WERI-Rb-1 (cell line): Measurements from ENCODE around the gene TMEM184A.

Experiments
- DNase-seq: peaks from one replicate; pipeline ENCODE4 v3.0.0-alpha.2; 2020
- H3K27ac ChIP-seq: fragments of 250-450 bp; sonication (Bioruptor Pico); 2 replicates; pipeline ENCODE4 v1.5.1; 2020; ENCODE audit warnings: mild to moderate bottlenecking, moderate library complexity
- H3K27me3 ChIP-seq: fragments of 250-450 bp; sonication (Bioruptor Pico); 2 replicates; pipeline ENCODE4 v1.5.1; 2021; ENCODE audit warnings: mild to moderate bottlenecking, low read depth, moderate library complexity; ENCODE audit not compliant: insufficient read depth, severe bottlenecking
- H3K36me3 ChIP-seq: fragments of 250-450 bp; sonication (Bioruptor Pico); 2 replicates; pipeline ENCODE4 v1.5.1; 2020; ENCODE audit warnings: mild to moderate bottlenecking, moderate library complexity
- H3K4me3 ChIP-seq: 2 replicates; pipeline ENCODE4 v1.5.1; 2011; ENCODE audit warnings: low read depth, mild to moderate bottlenecking, control low read depth, low read length
- H3K9me3 ChIP-seq: fragments of 250-450 bp; sonication (Bioruptor Pico); 2 replicates; pipeline ENCODE4 v1.5.1; 2021; ENCODE audit warnings: mild to moderate bottlenecking, moderate library complexity; ENCODE audit not compliant: severe bottlenecking
- TF ChIP-seq, protein P1 (sequence below): IDR thresholded peaks from 2 replicates; pipeline ENCODE4 v1.5.1; 2011; ENCODE audit warnings: low read depth, mild to moderate bottlenecking, control low read depth, inconsistent platforms, low read length

Gene TMEM184A

DNA sequence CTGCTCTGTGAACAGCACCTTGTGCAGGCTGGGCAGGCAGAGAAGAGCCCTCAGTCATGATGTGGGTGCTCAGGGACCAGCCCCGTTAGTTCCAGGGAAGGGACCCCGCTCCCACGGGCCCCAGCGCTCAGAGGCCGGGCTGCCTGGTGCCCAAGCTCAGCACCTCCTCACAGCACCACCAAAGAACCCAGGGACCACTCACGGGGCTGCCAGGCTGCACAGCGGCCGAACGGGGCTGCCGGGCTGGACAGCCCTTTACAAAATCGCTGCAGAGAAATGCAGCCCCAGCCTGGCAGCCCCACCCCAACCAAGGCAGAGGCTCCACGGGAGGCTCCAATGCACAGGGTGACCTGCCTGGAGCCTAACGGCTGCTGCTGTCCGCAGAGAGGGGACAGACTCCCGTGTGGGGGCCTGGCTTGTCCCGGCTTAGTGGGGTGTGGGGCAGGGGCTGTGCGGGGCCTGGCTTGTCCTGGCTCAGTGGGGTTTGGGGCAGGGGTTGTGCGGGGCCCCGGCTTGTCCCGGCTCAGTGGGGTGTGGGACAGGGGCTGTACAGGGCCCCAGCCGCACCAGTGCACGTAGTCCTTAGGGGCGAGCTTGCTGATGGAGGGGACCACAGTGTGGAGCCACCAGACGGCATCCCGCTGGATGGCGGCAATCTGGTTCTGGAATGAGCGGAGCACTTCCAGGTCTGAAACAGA is 61.0 kb downstream of the TMEM184A start:
- Histone ChIP-seq H3K27me3 (no peaks in the 10 kb centered on the region), H3K27ac (no peak overlapping the region), H3K36me3 (peaks cover 66% of the 10 kb centered on the region), H3K4me3 (no peak overlapping the region), H3K9me3 (no peaks in the 10 kb centered on the region)
- DNase-seq: no peak
- TF ChIP-seq, protein P1, sequence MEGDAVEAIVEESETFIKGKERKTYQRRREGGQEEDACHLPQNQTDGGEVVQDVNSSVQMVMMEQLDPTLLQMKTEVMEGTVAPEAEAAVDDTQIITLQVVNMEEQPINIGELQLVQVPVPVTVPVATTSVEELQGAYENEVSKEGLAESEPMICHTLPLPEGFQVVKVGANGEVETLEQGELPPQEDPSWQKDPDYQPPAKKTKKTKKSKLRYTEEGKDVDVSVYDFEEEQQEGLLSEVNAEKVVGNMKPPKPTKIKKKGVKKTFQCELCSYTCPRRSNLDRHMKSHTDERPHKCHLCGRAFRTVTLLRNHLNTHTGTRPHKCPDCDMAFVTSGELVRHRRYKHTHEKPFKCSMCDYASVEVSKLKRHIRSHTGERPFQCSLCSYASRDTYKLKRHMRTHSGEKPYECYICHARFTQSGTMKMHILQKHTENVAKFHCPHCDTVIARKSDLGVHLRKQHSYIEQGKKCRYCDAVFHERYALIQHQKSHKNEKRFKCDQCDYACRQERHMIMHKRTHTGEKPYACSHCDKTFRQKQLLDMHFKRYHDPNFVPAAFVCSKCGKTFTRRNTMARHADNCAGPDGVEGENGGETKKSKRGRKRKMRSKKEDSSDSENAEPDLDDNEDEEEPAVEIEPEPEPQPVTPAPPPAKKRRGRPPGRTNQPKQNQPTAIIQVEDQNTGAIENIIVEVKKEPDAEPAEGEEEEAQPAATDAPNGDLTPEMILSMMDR: no peak

DNA sequence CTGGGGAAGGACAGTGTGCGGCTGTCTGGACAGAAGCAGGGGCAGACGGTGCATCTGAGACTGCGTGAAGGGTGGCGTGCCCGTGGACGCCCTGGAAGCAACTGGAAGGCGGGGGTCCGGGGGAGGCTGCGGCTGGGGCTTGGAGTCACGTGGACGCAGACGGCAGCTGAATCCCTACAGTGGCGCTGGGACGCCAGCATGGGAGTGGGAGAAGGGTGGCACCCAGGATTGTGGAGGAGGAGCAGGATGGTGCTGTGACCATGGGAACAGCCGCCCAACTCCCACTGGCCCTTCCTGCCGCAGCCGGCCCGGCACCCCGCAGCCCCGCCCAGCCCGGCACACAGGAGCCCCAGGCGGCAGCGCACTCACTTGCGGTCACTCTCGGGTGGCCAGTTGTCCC is 61.6 kb downstream of the TMEM184A start:
- no peak for DNase-seq
- TF ChIP-seq, protein P1: no peak
- H3K9me3 ChIP-seq: no peaks in the 10 kb centered on the region
- H3K27ac ChIP-seq: no peak overlapping the region
- H3K4me3 ChIP-seq: no peak overlapping the region
- peaks cover 66% of the 10 kb centered on the region for H3K36me3 ChIP-seq
- H3K27me3 ChIP-seq: no peaks in the 10 kb centered on the region

DNA sequence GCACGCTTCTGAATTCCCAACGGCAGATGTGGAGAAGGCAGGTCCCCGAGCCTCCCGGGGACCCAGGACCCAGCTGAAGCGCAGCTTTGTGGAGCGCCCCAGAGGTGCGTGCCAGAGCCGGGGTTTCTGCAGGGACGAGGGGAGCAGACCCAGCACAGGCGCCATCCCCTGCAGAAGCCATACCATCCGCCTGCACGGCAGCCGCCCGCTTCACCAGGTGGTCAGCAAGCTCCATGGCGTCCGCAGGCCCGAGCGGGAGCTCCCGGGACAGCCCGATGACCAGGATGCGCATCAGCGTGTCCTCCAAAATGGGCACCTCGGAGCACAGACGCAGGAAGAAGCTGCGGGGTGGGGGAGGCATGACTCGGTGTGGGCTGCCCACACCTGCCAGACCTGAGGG is 62.4 kb downstream of the TMEM184A start:
- H3K27ac ChIP-seq: no peak overlapping the region

DNA sequence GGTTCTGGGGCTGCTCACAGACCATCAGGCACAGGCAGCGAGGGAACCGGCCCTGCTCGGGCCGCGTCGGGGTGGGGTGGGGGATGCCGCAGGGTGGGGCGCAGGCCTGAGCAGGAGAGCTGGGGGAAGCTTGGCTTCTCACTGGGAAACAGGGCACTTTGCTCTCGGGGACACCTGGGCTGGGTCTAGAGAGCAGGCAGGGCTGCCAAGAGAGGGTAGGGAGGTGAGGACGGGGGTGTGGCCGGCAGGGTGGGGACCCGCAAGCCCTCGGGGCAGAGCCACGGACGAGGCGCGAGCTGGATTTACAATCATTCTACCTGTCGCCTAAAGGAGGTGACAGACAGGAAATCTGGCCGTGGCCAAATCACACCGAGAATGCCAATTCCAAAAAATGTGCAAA is 62.9 kb downstream of the TMEM184A start:
- no peak for DNase-seq
- H3K27ac ChIP-seq: no peak overlapping the region
- TF ChIP-seq, protein P1: no peak
- peaks cover 65% of the 10 kb centered on the region for H3K36me3 ChIP-seq
- no peaks in the 10 kb centered on the region for H3K27me3 ChIP-seq
- no peaks in the 10 kb centered on the region for H3K9me3 ChIP-seq
- H3K4me3 ChIP-seq: no peak overlapping the region

More for the DNA sequence above, 62.4 kb downstream of the TMEM184A start:
- Histone ChIP-seq H3K4me3 (no peak overlapping the region), H3K27me3 (no peaks in the 10 kb centered on the region), H3K36me3 (peaks cover 67% of the 10 kb centered on the region), H3K9me3 (no peaks in the 10 kb centered on the region)
- TF ChIP-seq, protein P1: no peak
- no peak for DNase-seq

DNA sequence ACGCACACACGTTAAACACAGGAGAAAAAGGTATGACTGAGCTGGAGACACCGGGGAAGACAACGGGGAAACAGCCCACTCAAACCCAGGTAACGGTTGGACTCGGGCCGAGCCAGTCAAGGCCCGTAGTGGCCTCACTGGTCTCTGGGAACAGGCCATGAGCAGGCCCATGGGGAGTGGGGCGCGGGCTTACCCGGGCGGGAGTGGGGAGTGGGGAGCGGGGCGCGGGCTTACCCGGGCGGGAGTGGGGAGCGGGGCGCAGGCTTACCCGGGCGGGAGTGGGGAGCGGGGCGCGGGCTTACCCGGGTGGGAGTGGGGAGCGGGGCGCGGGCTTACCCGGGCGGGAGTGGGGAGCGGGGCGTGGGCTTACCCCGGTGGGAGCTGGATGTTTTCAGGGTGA is 63.4 kb downstream of the TMEM184A start:
- TF ChIP-seq, protein P1: no peak
- peaks cover 64% of the 10 kb centered on the region for H3K36me3 ChIP-seq
- no peak for DNase-seq

More for the DNA sequence above, 63.4 kb downstream of the TMEM184A start:
- Histone ChIP-seq H3K4me3 (no peak overlapping the region), H3K27me3 (no peaks in the 10 kb centered on the region), H3K27ac (no peak overlapping the region), H3K9me3 (no peaks in the 10 kb centered on the region)
